ENCODE data around the gene MYO10. TPM values are rescaled to one million over a fixed set of nuclear protein-coding genes. Genes with fewer than 3 reads are reported as not detected.

The MYO10 gene
- total RNA-seq, 1 donor from 2014 or later = 56.7 TPM

DNA sequence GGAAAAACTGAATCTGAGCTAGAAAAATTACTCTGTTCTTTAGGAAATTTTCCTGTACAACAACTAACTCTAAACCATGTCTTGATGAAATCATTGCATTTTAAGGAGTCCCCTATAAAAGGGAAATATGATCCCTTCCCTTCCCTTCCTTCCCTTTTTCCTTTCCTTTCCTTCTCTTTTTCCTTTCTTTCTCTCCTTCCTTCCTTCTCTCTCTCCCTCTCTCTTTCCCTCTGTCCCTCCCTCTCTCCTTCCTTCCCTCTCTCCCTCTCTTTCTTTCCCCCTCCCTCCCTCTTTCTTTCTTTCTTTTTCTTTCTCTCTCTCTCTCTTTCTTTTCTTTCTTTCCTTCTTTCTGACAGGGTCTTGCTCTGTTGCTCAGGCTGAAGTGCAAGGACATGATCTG, 42.2 kb upstream of the MYO10 start:
- H3K27ac Mint-ChIP-seq = no peak overlapping the region
- DNase-seq (ENCODE audit: low spot score in 2 of 2, unreplicated experiment in 2 of 2) = no peak
- H3K9me3 Mint-ChIP-seq = no peaks in the 10 kb centered on the region
- no peaks in the 10 kb centered on the region for H3K36me3 Mint-ChIP-seq
- no peaks in the 10 kb centered on the region for H3K27me3 Mint-ChIP-seq (ENCODE audit: low read depth)
- H3K4me1 Mint-ChIP-seq = peaks cover 4% of the 10 kb centered on the region
- TF ChIP-seq CTCF (IDR thresholded peaks at IDR 0.05; ENCODE audit: unreplicated experiment) = no peak
- H3K4me3 Mint-ChIP-seq = no peak overlapping the region

- peaks cover 4% of the 10 kb centered on the region for H3K4me1 Mint-ChIP-seq
- DNase-seq (ENCODE audit: low spot score in 2 of 2, unreplicated experiment in 2 of 2) = no peak
- H3K27ac Mint-ChIP-seq = no peak overlapping the region
- H3K36me3 Mint-ChIP-seq = no peaks in the 10 kb centered on the region
- no peaks in the 10 kb centered on the region for H3K9me3 Mint-ChIP-seq
- H3K27me3 Mint-ChIP-seq (ENCODE audit: low read depth) = no peaks in the 10 kb centered on the region
- no peak overlapping the region for H3K4me3 Mint-ChIP-seq
- TF ChIP-seq CTCF (IDR thresholded peaks at IDR 0.05; ENCODE audit: unreplicated experiment) = no peak
Observed at GRCh38 chr5:16976625-16977008, 40.5 kb upstream of the MYO10 start.

GRCh38 chr5:16975950-16976624, 40.0 kb upstream of the MYO10 start:
- H3K36me3 Mint-ChIP-seq = no peaks in the 10 kb centered on the region
- H3K27me3 Mint-ChIP-seq (ENCODE audit: low read depth) = no peaks in the 10 kb centered on the region
- no peak overlapping the region for H3K27ac Mint-ChIP-seq
- no peaks in the 10 kb centered on the region for H3K9me3 Mint-ChIP-seq
- TF ChIP-seq CTCF (IDR thresholded peaks at IDR 0.05; ENCODE audit: unreplicated experiment) = no peak
- DNase-seq (ENCODE audit: low spot score in 2 of 2, unreplicated experiment in 2 of 2) = no peak
- peaks cover 4% of the 10 kb centered on the region for H3K4me1 Mint-ChIP-seq
- no peak overlapping the region for H3K4me3 Mint-ChIP-seq

DNA sequence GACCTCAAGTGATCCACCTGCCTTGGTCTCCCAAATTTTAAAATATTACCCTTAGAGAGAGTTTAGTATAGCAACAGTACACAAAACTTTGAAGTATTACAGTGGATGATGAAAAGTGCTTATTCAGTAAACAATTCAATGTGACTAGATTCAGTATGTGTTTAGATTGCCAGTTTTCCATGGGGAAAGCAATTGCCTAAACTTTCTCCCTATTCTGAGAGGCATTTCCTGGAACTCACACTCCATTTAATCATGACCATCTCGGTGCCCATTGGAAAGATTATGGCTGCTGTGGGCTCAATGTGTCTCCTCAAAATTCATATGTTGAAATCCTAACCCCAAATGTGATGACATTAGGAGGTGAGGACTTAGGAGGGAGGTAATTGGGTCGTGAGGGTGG, 38.9 kb upstream of the MYO10 start:
- Mint-ChIP-seq H3K9me3 (no peaks in the 10 kb centered on the region), H3K27me3 (ENCODE audit: low read depth) (no peaks in the 10 kb centered on the region), H3K4me3 (no peak overlapping the region), H3K36me3 (no peaks in the 10 kb centered on the region), H3K27ac (no peak overlapping the region), H3K4me1 (peaks cover 4% of the 10 kb centered on the region)
- DNase-seq (ENCODE audit: low spot score in 2 of 2, unreplicated experiment in 2 of 2) = no peak
- no peak for TF ChIP-seq CTCF (IDR thresholded peaks at IDR 0.05; ENCODE audit: unreplicated experiment)

DNA sequence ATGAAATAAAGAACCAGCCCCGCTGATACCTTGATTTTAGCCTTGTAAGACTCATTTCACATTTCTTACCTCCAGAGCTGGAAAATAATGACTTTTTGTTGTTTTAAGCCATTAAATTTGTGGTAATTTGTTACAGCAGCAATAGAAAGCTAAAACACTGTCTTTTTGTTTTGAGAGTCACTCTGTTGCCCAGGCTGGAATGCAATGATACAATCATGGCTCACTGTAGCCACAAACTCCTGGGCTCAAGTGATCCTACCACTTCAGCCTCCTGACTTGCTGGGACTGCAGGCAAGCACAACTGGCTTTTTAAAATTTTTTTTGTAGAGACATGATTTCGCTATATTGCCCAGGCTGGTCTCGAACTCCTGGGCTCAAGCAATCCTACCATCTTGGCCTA, 34.7 kb upstream of the MYO10 start:
- Mint-ChIP-seq H3K9me3 (no peaks in the 10 kb centered on the region), H3K36me3 (no peaks in the 10 kb centered on the region), H3K4me3 (no peak overlapping the region), H3K27me3 (ENCODE audit: low read depth) (no peaks in the 10 kb centered on the region), H3K4me1 (peaks cover 7% of the 10 kb centered on the region), H3K27ac (no peak overlapping the region)
- DNase-seq (ENCODE audit: low spot score in 2 of 2, unreplicated experiment in 2 of 2) = no peak
- no peak for TF ChIP-seq CTCF (IDR thresholded peaks at IDR 0.05; ENCODE audit: unreplicated experiment)

- H3K27me3 Mint-ChIP-seq (ENCODE audit: low read depth) = no peaks in the 10 kb centered on the region
- H3K27ac Mint-ChIP-seq = no peak overlapping the region
- peaks cover 12% of the 10 kb centered on the region for H3K4me1 Mint-ChIP-seq
- TF ChIP-seq CTCF (IDR thresholded peaks at IDR 0.05; ENCODE audit: unreplicated experiment) = no peak
- H3K4me3 Mint-ChIP-seq = no peak overlapping the region
- no peaks in the 10 kb centered on the region for H3K36me3 Mint-ChIP-seq
- DNase-seq (ENCODE audit: low spot score in 2 of 2, unreplicated experiment in 2 of 2) = no peak
- no peaks in the 10 kb centered on the region for H3K9me3 Mint-ChIP-seq
Observed at GRCh38 chr5:16970260-16970659, 34.2 kb upstream of the MYO10 start.
